HepG2 (cell line): Measurements from ENCODE around the gene COPS9. TPM values are rescaled to one million over a fixed set of nuclear protein-coding genes. Genes with fewer than 3 reads are reported as not detected.

Experiments
- KLF16 ChIP-seq, 2 experiments: sonication (generic) in 1 of 2; formaldehyde crosslinking in 1 of 2; IDR thresholded peaks; 2 replicates each; pipeline versions ENCODE4 v1.6.1 to v1.8.0; 2016 to 2023; ENCODE audit warnings: missing genetic modification reagents in 2 of 2, missing compliant biosample characterization in 1 of 2
- KLF9 ChIP-seq: IDR thresholded peaks from 2 replicates; pipeline ENCODE4 v1.6.1; 2016; ENCODE audit warnings: low read depth
- NFYB ChIP-seq: sonication (generic); formaldehyde crosslinking; IDR thresholded peaks from 2 replicates; pipeline ENCODE4 v1.4.0; 2020; ENCODE audit warnings: missing genetic modification reagents
- NR1H2 ChIP-seq: sonication (generic); formaldehyde crosslinking; IDR thresholded peaks from 2 replicates; pipeline ENCODE4 v1.8.1; 2022; ENCODE audit warnings: low read depth, missing genetic modification reagents, borderline replicate concordance
- RFX5 ChIP-seq: IDR thresholded peaks from 2 replicates; pipeline ENCODE4 v1.6.1; 2011; ENCODE audit warnings: low read depth, low read length, improper control_type of control experiment
- polyA plus RNA-seq, 8 experiments: library from polyadenylated mRNA; depleted of rRNA in 3 of 8; stranded (reverse) in 7 of 8; unstranded in 1 of 8; fragments of >200 nt; fragmentation: Illumina TruSeq in 4 of 8; extraction: Trizol in 4 of 8; gene quantifications; 2 replicates each; pipeline versions ENCODE4 v1.2.1 to v1.2.3, GENCODE V29; 2011 to 2016; ENCODE audit warnings: low read depth in 4 of 8, missing spikeins in 1 of 8, mixed read lengths in 1 of 8; ENCODE audit not compliant: insufficient read depth in 1 of 8
- total RNA-seq, 5 experiments: library from RNA; depleted of rRNA; stranded (reverse); fragments of >200 nt; fragmentation: Illumina TruSeq; extraction: Trizol; gene quantifications; 2 replicates each; pipeline ENCODE4 v1.2.3, GENCODE V29; 2016; ENCODE audit warnings: low read depth in 1 of 5
- TF ChIP-seq, protein P1 (sequence below): sonication (generic); formaldehyde crosslinking; IDR thresholded peaks from 2 replicates; pipeline ENCODE4 v1.4.0; 2020; ENCODE audit warnings: mild to moderate bottlenecking, missing genetic modification reagents
- TF ChIP-seq, protein P2 (sequence below): sonication (generic); formaldehyde crosslinking; IDR thresholded peaks from 2 replicates; pipeline ENCODE4 v1.4.0; 2020; ENCODE audit warnings: missing genetic modification reagents
- TF ChIP-seq, protein P3 (sequence below): sonication (generic); formaldehyde crosslinking; IDR thresholded peaks from 2 replicates; pipeline ENCODE4 v1.5.1; 2020; ENCODE audit warnings: missing genetic modification reagents, mild to moderate bottlenecking, borderline replicate concordance
- TF ChIP-seq, protein P4 (sequence below): sonication (generic); formaldehyde crosslinking; conservative IDR thresholded peaks from 2 replicates; pipeline ENCODE4 v1.8.0; 2022; ENCODE audit warnings: low read depth, missing genetic modification reagents

Gene COPS9
- total and polyA plus RNA-seq, 2 of the 13 experiments (the other 11 are each of a cell fraction or from before 2014, with no cell fraction given), result 180 to 247 TPM

DNA sequence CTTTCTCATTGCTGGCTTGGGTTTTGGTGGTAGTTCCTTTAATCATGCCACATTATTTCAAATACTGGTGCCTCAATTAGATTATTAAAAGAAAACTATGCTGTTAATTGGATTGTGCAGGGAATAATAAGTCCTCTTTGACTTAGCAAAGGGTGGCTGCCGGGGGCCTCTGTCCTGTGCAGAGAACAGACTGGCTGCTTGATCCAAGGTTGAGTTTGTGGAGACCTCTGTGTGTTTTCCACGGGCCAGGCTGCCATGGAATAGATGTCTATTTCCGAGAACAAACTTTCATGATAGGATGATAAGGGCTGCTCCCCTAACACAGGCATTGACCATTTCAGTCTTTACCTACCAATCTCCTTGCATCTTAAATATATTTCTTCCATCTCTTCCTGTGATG is 34.8 kb upstream of the COPS9 start (continued):
- TF ChIP-seq, protein P1, sequence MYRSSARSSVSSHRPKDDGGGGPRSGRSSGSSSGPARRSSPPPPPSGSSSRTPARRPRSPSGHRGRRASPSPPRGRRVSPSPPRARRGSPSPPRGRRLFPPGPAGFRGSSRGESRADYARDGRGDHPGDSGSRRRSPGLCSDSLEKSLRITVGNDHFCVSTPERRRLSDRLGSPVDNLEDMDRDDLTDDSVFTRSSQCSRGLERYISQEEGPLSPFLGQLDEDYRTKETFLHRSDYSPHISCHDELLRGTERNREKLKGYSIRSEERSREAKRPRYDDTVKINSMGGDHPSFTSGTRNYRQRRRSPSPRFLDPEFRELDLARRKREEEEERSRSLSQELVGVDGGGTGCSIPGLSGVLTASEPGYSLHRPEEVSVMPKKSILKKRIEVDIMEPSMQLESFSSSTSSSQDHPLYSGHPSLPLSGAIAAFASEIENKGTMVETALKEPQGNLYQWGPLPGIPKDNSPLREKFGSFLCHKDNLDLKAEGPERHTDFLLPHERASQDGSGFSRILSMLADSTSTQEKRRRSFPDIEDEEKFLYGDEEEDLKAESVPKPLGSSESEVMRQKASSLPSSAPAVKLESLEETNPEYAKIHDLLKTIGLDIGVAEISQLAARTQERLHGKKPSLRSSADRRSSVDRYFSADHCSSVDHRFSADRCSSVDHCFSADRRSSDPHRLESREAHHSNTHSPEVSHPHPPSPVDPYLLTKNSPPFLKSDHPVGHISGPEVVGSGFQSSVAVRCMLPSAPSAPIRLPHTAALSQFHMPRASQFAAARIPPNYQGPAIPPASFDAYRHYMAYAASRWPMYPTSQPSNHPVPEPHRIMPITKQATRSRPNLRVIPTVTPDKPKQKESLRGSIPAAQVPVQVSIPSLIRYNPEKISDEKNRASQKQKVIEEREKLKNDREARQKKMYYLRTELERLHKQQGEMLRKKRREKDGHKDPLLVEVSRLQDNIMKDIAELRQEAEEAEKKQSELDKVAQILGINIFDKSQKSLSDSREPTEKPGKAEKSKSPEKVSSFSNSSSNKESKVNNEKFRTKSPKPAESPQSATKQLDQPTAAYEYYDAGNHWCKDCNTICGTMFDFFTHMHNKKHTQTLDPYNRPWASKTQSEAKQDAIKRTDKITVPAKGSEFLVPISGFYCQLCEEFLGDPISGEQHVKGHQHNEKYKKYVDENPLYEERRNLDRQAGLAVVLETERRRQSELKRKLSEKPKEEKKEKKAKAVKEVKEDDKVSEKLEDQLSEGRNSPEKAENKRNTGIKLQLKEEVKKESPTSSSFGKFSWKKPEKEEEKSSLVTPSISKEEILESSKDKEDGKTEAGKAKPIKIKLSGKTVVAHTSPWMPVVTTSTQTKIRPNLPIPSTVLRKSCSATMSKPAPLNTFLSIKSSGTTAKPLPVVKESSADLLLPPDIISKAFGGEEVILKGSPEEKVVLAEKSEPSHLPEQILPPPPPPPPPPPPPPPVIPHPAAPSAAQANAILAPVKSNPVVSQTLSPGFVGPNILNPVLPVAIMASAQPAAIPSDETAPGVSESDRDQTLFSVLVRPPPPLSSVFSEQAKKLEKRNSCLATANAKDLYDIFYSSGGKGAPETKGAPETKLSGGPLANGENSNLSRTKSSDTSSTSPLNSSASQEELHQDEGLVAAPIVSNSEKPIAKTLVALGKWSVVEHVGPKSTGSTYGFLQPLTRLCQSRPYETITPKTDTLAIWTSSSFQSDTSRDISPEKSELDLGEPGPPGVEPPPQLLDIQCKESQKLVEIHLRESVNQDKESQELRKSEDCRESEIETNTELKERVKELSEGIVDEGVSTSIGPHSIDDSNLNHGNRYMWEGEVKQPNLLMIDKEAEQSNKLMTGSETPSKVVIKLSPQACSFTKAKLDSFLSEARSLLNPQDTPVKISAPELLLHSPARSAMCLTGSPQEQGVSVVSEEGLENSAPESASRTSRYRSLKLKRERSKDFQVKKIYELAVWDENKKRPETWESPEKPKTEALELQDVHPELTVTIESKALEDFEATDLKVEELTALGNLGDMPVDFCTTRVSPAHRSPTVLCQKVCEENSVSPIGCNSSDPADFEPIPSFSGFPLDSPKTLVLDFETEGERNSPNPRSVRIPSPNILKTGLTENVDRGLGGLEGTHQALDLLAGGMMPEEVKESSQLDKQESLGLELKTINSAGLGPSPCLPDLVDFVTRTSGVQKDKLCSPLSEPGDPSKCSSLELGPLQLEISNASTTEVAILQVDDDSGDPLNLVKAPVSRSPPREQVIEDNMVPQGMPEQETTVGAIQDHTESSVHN (CRISPR knock-in tag), result no peak
- no peak for TF ChIP-seq NR1H2
- TF ChIP-seq, protein P2, sequence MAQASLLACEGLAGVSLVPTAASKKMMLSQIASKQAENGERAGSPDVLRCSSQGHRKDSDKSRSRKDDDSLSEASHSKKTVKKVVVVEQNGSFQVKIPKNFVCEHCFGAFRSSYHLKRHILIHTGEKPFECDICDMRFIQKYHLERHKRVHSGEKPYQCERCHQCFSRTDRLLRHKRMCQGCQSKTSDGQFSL (CRISPR knock-in tag), result no peak
- no peak for TF ChIP-seq KLF16 (CRISPR knock-in tag; IDR thresholded peaks at IDR 0.05)
- no peak for TF ChIP-seq RFX5
- TF ChIP-seq, protein P3, sequence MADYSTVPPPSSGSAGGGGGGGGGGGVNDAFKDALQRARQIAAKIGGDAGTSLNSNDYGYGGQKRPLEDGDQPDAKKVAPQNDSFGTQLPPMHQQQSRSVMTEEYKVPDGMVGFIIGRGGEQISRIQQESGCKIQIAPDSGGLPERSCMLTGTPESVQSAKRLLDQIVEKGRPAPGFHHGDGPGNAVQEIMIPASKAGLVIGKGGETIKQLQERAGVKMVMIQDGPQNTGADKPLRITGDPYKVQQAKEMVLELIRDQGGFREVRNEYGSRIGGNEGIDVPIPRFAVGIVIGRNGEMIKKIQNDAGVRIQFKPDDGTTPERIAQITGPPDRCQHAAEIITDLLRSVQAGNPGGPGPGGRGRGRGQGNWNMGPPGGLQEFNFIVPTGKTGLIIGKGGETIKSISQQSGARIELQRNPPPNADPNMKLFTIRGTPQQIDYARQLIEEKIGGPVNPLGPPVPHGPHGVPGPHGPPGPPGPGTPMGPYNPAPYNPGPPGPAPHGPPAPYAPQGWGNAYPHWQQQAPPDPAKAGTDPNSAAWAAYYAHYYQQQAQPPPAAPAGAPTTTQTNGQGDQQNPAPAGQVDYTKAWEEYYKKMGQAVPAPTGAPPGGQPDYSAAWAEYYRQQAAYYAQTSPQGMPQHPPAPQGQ (CRISPR knock-in tag), result no peak
- no peak for TF ChIP-seq KLF9 (CRISPR knock-in tag)
- TF ChIP-seq NFYB (CRISPR knock-in tag), result no peak
- TF ChIP-seq, protein P4, sequence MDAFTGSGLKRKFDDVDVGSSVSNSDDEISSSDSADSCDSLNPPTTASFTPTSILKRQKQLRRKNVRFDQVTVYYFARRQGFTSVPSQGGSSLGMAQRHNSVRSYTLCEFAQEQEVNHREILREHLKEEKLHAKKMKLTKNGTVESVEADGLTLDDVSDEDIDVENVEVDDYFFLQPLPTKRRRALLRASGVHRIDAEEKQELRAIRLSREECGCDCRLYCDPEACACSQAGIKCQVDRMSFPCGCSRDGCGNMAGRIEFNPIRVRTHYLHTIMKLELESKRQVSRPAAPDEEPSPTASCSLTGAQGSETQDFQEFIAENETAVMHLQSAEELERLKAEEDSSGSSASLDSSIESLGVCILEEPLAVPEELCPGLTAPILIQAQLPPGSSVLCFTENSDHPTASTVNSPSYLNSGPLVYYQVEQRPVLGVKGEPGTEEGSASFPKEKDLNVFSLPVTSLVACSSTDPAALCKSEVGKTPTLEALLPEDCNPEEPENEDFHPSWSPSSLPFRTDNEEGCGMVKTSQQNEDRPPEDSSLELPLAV (CRISPR knock-in tag), result no peak
